ENCODE data around the gene CNIH1. TPM values are rescaled to one million over a fixed set of nuclear protein-coding genes. Genes with fewer than 3 reads are reported as not detected.
A peak's percentile ranks its signal among the peaks of the same experiment; 100 is the strongest.

The CNIH1 gene
- total and polyA plus RNA-seq, 11 donors: 40.3 to 190 (median 94.5) TPM

DNA sequence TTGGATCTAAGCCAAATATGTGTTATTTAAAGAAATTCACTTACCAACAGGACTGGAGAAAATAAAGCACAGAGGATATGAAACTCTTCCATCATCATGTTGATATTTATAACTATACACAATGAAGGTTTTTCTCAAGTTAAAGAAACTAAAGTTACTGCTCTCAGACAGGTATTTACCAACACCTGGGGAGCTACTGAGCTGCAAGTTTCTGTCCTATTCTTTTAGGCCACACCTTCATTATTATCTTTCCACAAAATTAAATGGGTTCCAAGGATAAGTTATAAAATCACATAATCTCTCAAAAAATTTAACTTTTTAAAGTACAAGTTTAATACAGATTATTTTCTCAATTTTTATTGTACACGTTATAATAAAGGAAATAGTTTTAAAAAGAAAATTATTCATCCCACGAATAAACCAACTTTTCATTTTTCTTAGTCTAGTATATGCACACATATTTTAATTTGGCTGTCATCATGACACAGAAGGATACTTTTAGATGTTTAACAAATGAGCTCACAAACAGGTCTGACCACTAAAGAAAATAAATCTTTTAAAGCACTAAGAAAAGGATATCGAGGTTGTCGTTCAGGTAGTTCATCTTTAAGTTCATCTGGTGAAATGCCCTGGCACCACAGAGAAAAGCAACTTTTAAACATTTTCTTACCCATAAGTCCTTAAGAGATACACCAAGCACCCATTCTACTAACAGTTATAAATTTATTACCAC, 39.8 kb upstream of the CNIH1 start:
- Histone ChIP-seq H3K27me3 (no peaks in the 10 kb centered on the region), H3K27ac (no peak overlapping the region), H3K36me3 (peaks cover 0 to 73% (median 50%) of the 10 kb centered on the region in 9 donors), H3K4me1 (peaks cover 0 to 63% (median 32%) of the 10 kb centered on the region in 12 donors), H3K4me3 (no peak overlapping the region), H3K9me3 (no peaks in the 10 kb centered on the region)
- DNase-seq: no peak
- intact Hi-C loops (cut with DNase I): no loop called here
- 92 to 95% (median 94%) methylated on average over 4 of the region's 4 CpGs for WGBS, 4 donors
- no peak for TF ChIP-seq POLR2A (IDR thresholded peaks at IDR 0.05)
- TF ChIP-seq, protein P1, sequence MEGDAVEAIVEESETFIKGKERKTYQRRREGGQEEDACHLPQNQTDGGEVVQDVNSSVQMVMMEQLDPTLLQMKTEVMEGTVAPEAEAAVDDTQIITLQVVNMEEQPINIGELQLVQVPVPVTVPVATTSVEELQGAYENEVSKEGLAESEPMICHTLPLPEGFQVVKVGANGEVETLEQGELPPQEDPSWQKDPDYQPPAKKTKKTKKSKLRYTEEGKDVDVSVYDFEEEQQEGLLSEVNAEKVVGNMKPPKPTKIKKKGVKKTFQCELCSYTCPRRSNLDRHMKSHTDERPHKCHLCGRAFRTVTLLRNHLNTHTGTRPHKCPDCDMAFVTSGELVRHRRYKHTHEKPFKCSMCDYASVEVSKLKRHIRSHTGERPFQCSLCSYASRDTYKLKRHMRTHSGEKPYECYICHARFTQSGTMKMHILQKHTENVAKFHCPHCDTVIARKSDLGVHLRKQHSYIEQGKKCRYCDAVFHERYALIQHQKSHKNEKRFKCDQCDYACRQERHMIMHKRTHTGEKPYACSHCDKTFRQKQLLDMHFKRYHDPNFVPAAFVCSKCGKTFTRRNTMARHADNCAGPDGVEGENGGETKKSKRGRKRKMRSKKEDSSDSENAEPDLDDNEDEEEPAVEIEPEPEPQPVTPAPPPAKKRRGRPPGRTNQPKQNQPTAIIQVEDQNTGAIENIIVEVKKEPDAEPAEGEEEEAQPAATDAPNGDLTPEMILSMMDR (IDR thresholded peaks at IDR 0.05): no peak
- ATAC-seq: no peak

DNA sequence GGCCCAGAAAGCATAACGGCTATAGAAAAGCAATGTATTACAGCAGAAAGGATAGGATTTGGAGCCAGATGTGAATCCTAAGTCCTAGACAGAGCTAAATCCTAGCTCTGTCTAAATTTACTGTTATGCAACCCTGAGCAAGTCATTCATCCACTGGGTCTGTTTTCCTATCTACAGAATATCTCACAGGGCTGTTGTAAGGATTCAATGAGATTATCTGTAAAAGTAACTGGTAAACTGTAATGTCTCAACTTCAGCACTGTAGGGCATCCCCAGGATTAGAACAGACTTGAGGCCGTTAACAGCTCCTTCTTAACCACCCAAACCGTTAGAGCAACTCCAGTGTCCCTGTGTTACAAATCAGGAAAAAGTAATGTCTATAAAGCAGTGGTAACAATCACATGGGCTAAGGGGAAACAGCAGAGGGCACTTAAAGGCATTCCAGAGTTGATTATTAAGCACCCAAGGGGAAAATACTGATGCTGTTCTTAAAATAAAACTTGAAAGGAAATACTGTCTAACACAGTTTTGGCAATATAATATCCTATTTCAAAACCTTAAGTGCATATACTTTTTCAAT, 37.6 kb upstream of the CNIH1 start:
- intact Hi-C loops (cut with DNase I): no loop called here
- Histone ChIP-seq H3K27ac (peak overlapping the region in 1 of 12 donors; percentile 14), H3K4me3 (no peak overlapping the region), H3K36me3 (peaks cover 0 to 90% (median 68%) of the 10 kb centered on the region in 9 donors), H3K9me3 (no peaks in the 10 kb centered on the region), H3K4me1 (peaks cover 0 to 47% (median 22%) of the 10 kb centered on the region in 12 donors), H3K27me3 (no peaks in the 10 kb centered on the region)
- DNase-seq: no peak
- WGBS, 4 donors: 55 to 57% (median 55%) methylated on average over 3 of the region's 3 CpGs
- ATAC-seq: peak in 2 of 4 donors; percentile 39 to 42
- TF ChIP-seq, protein P1 (IDR thresholded peaks at IDR 0.05): no peak
- no peak for TF ChIP-seq POLR2A (IDR thresholded peaks at IDR 0.05)

DNA sequence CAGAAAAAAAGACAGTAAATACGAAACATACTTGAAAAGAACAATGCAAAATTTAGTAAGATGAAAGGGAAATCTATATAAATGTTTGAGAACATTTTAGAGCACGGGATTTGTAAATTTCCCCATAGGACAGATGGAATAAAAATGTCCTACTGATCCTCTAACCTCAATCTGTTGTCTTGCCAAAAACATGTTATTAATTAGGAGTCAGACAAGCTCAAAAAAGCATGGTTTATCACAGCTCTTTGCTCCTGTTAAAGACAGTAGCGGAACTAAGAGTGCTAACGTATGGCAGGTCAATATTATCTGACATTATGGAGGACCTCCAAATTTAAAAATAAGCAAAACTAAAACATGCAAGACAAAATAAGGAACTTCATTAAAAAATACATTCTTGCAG, 34.7 kb upstream of the CNIH1 start:
- 75 to 89% (median 81%) methylated on average over 4 of the region's 4 CpGs for WGBS, 4 donors
- H3K36me3 ChIP-seq: peaks cover 0 to 72% (median 53%) of the 10 kb centered on the region in 9 donors

More for the DNA sequence above, 34.7 kb upstream of the CNIH1 start:
- Histone ChIP-seq H3K4me3 (no peak overlapping the region), H3K9me3 (no peaks in the 10 kb centered on the region), H3K4me1 (peaks cover 0 to 53% (median 14%) of the 10 kb centered on the region in 12 donors), H3K27ac (no peak overlapping the region), H3K27me3 (no peaks in the 10 kb centered on the region)
- DNase-seq (no peak), ATAC-seq (no peak)
- no peak for TF ChIP-seq POLR2A (IDR thresholded peaks at IDR 0.05)
- TF ChIP-seq, protein P1 (IDR thresholded peaks at IDR 0.05): no peak
- intact Hi-C loops (cut with DNase I): no loop called here
